Measurements from ENCODE around the gene PAQR8.

DNA sequence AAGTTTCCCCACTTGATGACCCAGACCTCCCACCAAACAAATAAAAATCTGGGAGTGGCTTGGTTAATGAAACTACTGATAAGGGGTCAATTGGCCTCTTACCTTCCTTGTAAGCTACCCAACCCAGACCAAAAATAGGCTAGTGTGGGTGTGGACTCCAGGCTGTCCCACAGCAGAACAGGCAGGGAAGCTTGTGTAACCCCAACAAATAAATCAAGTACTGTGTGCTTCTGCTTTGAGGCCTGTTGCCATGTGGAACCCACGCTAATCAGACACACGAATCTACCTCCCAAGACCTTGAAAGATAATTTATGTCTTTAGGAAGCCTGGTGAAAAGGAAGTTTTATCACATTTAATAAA is 33.7 kb upstream of the PAQR8 start:
- TF ChIP-seq EP300 (IDR thresholded peaks at IDR 0.05) = no peak
- no peak for TF ChIP-seq POLR2A (IDR thresholded peaks at IDR 0.05)
